Measurements from ENCODE around the gene TMC7.
A peak's percentile ranks its signal among the peaks of the same experiment; 100 is the strongest.

TMC7 gene

GRCh38 chr16:19008245-19009169 is 24.8 kb downstream of the TMC7 start:
- ChIA-PET POLR2A (ENCODE audit: low non-redundant PET) (no interaction called here), CTCF (interaction anchor here (0.9 to 2.2 kb wide), 2 partner anchors 11 to 25 kb away, joined by 3 to 8 read pairs; partner anchors contain the start of gene TMC7)
- no peak for TF ChIP-seq CTCF (conservative IDR thresholded peaks at IDR 0.05; ENCODE audit: low read depth)
- DNase-seq (ENCODE audit: low spot score), result peak; percentile 57
- peak overlapping the region; percentile 96 for H3K27ac ChIP-seq

- no peak for DNase-seq (ENCODE audit: low spot score)
- CTCF ChIA-PET, result interaction anchor here (0.6 to 2.0 kb wide), 3 partner anchors 27 to 38 kb away, joined by 3 to 5 read pairs (median 3); no protein-coding TSS in a partner anchor
- TF ChIP-seq CTCF (conservative IDR thresholded peaks at IDR 0.05; ENCODE audit: low read depth), result no peak
- no peak overlapping the region for H3K27ac ChIP-seq
- POLR2A ChIA-PET (ENCODE audit: low non-redundant PET), result no interaction called here
Observed at GRCh38 chr16:19011169-19011731, 27.5 kb downstream of the TMC7 start.

DNA sequence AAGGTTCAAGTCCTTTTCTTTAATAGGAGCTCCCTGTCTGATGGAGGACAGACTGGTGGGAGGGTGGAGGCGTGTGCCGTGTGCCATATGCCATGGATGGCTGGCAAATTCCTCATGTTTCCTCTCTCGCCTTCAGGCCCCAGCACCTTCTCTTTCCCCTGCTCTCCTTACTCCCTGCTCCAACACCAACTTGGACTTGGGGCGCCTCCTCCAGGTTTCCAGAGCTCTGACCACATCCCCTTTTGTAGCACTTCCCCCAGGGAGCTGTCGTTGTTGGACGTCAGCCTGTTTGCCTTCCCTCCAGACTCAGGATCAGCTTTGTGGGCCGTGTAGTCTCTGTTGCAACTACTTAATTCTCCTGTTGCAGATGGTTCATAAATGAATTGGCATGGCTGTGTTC is 30.7 kb downstream of the TMC7 start:
- no peak for DNase-seq (ENCODE audit: low spot score)
- peak overlapping the region; percentile 28 for H3K27ac ChIP-seq
- ChIA-PET POLR2A (ENCODE audit: low non-redundant PET) (no interaction called here), CTCF (interaction anchor here (2.0 kb wide), 1 partner anchor 31 kb away, joined by 4 read pairs; no protein-coding TSS in a partner anchor)
- no peak for TF ChIP-seq CTCF (conservative IDR thresholded peaks at IDR 0.05; ENCODE audit: low read depth)

- TF ChIP-seq CTCF (conservative IDR thresholded peaks at IDR 0.05; ENCODE audit: low read depth), result no peak
- DNase-seq (ENCODE audit: low spot score), result no peak
- ChIA-PET CTCF (interaction anchor here (0.6 kb wide), 1 partner anchor 502 kb away, joined by 3 read pairs; no protein-coding TSS in a partner anchor), POLR2A (ENCODE audit: low non-redundant PET) (no interaction called here)
- H3K27ac ChIP-seq, result no peak overlapping the region
Observed at GRCh38 chr16:19017179-19017578, 33.4 kb downstream of the TMC7 start.

- no peak for TF ChIP-seq CTCF (conservative IDR thresholded peaks at IDR 0.05; ENCODE audit: low read depth)
- H3K27ac ChIP-seq, result no peak overlapping the region
- POLR2A ChIA-PET (ENCODE audit: low non-redundant PET), result no interaction called here
- DNase-seq (ENCODE audit: low spot score), result no peak
- CTCF ChIA-PET, result interaction anchor here (0.6 kb wide), 1 partner anchor 44 kb away, joined by 3 read pairs; no protein-coding TSS in a partner anchor
Observed at GRCh38 chr16:19020689-19021088, 37.0 kb downstream of the TMC7 start.

GRCh38 chr16:19021747-19022146 is 38.0 kb downstream of the TMC7 start:
- H3K27ac ChIP-seq, result no peak overlapping the region
- TF ChIP-seq CTCF (conservative IDR thresholded peaks at IDR 0.05; ENCODE audit: low read depth), result no peak
- DNase-seq (ENCODE audit: low spot score), result no peak
- ChIA-PET CTCF (interaction anchor here (0.8 kb wide), 1 partner anchor 38 kb away, joined by 3 read pairs; the partner anchor contains the start of gene TMC7), POLR2A (ENCODE audit: low non-redundant PET) (no interaction called here)
